CD14-positive monocyte (primary cell): ENCODE data around the gene ADI1. TPM values are rescaled to one million over a fixed set of nuclear protein-coding genes. Genes with fewer than 3 reads are reported as not detected.

Experiments used
- DNase-seq, 3 donors: peaks; one replicate each; pipeline ENCODE4 v3.0.0-alpha.2; 2011 to 2022
- H2AFZ ChIP-seq: 2 replicates; pipeline ENCODE4 v1.6.0; 2012; ENCODE audit warnings: mild to moderate bottlenecking, low read depth, low read length, inconsistent platforms; ENCODE audit not compliant: insufficient read depth, poor library complexity, severe bottlenecking
- H3K27ac ChIP-seq, 2 donors: 1 replicate in 1 of 2; 2 replicates in 1 of 2; pipeline ENCODE4 v1.5.1; 2012 to 2013; ENCODE audit warnings: low read length in 2 of 2, control low read depth in 1 of 2, inconsistent platforms in 1 of 2, low read depth in 1 of 2, mild to moderate bottlenecking in 1 of 2
- H3K27me3 ChIP-seq, 2 donors: one replicate each; pipeline versions ENCODE4 v1.6.0 to v1.6.1; 2011 to 2013; ENCODE audit warnings: low read length in 2 of 2; ENCODE audit not compliant: control insufficient read depth in 2 of 2, insufficient read depth in 2 of 2
- H3K36me3 ChIP-seq, 2 donors: replicated peaks in 1 of 2; 1 replicate in 1 of 2; 2 replicates in 1 of 2; pipeline versions ENCODE4 v1.5.1 to v1.6.1; 2012 to 2013; ENCODE audit warnings: low read length in 2 of 2, control low read depth in 1 of 2, inconsistent platforms in 1 of 2, mild to moderate bottlenecking in 1 of 2; ENCODE audit not compliant: insufficient read depth in 2 of 2, control insufficient read depth in 1 of 2
- H3K4me1 ChIP-seq, 2 donors: 1 replicate in 1 of 2; 2 replicates in 1 of 2; pipeline versions ENCODE4 v1.5.1 to v1.6.1; 2012 to 2013; ENCODE audit warnings: low read length in 2 of 2, control low read depth in 1 of 2, inconsistent platforms in 1 of 2, mild to moderate bottlenecking in 1 of 2, moderate library complexity in 1 of 2; ENCODE audit not compliant: insufficient read depth in 2 of 2, control insufficient read depth in 1 of 2
- H3K4me2 ChIP-seq: replicated peaks from 2 replicates; pipeline ENCODE3; 2012; ENCODE audit warnings: low read length, moderate library complexity, mild to moderate bottlenecking; ENCODE audit not compliant: poor library complexity, severe bottlenecking; ENCODE audit errors: extremely low read depth
- H3K4me3 ChIP-seq, 3 experiments: fragments of 200-600 bp in 1 of 3; sonication (generic) in 1 of 3; replicated peaks in 1 of 3; 1 replicate in 2 of 3; 2 replicates in 1 of 3; pipeline ENCODE4 v1.5.1; 2011 to 2013; ENCODE audit warnings: low read length in 3 of 3, mild to moderate bottlenecking in 3 of 3, control low read depth in 2 of 3, low read depth in 2 of 3, inconsistent platforms in 1 of 3, moderate library complexity in 1 of 3
- H3K79me2 ChIP-seq: 2 replicates; pipeline ENCODE4 v1.6.0; 2012; ENCODE audit warnings: mild to moderate bottlenecking, control low read depth, inconsistent platforms, low read length, moderate library complexity; ENCODE audit not compliant: insufficient read depth
- H3K9ac ChIP-seq: 2 replicates; pipeline ENCODE4 v1.6.0; 2017; ENCODE audit warnings: low read length, mild to moderate bottlenecking; ENCODE audit not compliant: insufficient read depth, poor library complexity, severe bottlenecking
- H3K9me3 ChIP-seq, 2 donors: replicated peaks in 1 of 2; 1 replicate in 1 of 2; 2 replicates in 1 of 2; pipeline versions ENCODE4 v1.5.1 to v1.6.1; 2012 to 2013; ENCODE audit warnings: low read length in 2 of 2, control low read depth in 1 of 2; ENCODE audit not compliant: control insufficient read depth in 1 of 2, insufficient read depth in 1 of 2
- H4K20me1 ChIP-seq: 2 replicates; pipeline ENCODE4 v1.6.0; 2012; ENCODE audit warnings: mild to moderate bottlenecking, low read length, control low read depth, moderate library complexity; ENCODE audit not compliant: insufficient read depth
- H3K27ac Mint-ChIP-seq, 7 donors: one replicate each; pipeline ENCODE4 v1.8.0; 2020; ENCODE audit warnings: mild to moderate bottlenecking in 7 of 7, mixed read lengths in 7 of 7, moderate library complexity in 6 of 7, inconsistent platforms in 2 of 7
- H3K27me3 Mint-ChIP-seq, 3 donors: one replicate each; pipeline ENCODE4 v1.8.0; 2021 to 2022; ENCODE audit warnings: low read depth in 3 of 3, mild to moderate bottlenecking in 3 of 3, mixed read lengths in 3 of 3, moderate library complexity in 3 of 3, inconsistent platforms in 1 of 3
- H3K36me3 Mint-ChIP-seq, 2 donors: one replicate each; pipeline ENCODE4 v1.8.0; 2020; ENCODE audit warnings: mixed read lengths in 2 of 2, inconsistent platforms in 1 of 2, mild to moderate bottlenecking in 1 of 2
- H3K4me1 Mint-ChIP-seq: one replicate; pipeline ENCODE4 v1.8.0; 2020; ENCODE audit warnings: mild to moderate bottlenecking, mixed read lengths
- H3K4me3 Mint-ChIP-seq, 2 donors: one replicate each; pipeline ENCODE4 v1.8.0; 2020; ENCODE audit warnings: mild to moderate bottlenecking in 2 of 2, mixed read lengths in 2 of 2, moderate library complexity in 1 of 2
- H3K9me3 Mint-ChIP-seq, 7 donors: one replicate each; pipeline ENCODE4 v1.8.0; 2020 to 2022; ENCODE audit warnings: mixed read lengths in 7 of 7, mild to moderate bottlenecking in 6 of 7, moderate library complexity in 6 of 7, inconsistent platforms in 2 of 7
- CTCF ChIP-seq: fragments of 200-600 bp; IDR thresholded peaks from one replicate; pipeline ENCODE4 v1.8.0; 2022; ENCODE audit warnings: antibody characterized with exemption, mild to moderate bottlenecking
- WGBS: methylation state at CpG from one replicate; pipeline ENCODE4 v1.1.5; 2013; ENCODE audit warnings: missing lambda C conversion rate; ENCODE audit not compliant: insufficient coverage; 5-methylcytosine and 5-hydroxymethylcytosine counted together
- intact Hi-C, 2 donors: fragments of 100-400 bp; cut with micrococcal nuclease; formaldehyde crosslinking; loops; one replicate each; pipeline versions ENCODE4 v1.15.0 to v1.15.1; 2023
- polyA plus RNA-seq, 3 donors: library from polyadenylated mRNA; depleted of rRNA in 1 of 3; unstranded in 2 of 3; stranded (reverse) in 1 of 3; fragments of 300-500 nt in 2 of 3; fragments of >200 nt in 1 of 3; fragmentation: Illumina TruSeq in 2 of 3; gene quantifications; 1 replicate in 2 of 3; 2 replicates in 1 of 3; pipeline ENCODE4 v1.2.3, GENCODE V29; 2012 to 2021

ADI1 gene
- polyA plus RNA-seq, 3 donors = 30.5 to 89.1 (median 79.3) TPM

DNA sequence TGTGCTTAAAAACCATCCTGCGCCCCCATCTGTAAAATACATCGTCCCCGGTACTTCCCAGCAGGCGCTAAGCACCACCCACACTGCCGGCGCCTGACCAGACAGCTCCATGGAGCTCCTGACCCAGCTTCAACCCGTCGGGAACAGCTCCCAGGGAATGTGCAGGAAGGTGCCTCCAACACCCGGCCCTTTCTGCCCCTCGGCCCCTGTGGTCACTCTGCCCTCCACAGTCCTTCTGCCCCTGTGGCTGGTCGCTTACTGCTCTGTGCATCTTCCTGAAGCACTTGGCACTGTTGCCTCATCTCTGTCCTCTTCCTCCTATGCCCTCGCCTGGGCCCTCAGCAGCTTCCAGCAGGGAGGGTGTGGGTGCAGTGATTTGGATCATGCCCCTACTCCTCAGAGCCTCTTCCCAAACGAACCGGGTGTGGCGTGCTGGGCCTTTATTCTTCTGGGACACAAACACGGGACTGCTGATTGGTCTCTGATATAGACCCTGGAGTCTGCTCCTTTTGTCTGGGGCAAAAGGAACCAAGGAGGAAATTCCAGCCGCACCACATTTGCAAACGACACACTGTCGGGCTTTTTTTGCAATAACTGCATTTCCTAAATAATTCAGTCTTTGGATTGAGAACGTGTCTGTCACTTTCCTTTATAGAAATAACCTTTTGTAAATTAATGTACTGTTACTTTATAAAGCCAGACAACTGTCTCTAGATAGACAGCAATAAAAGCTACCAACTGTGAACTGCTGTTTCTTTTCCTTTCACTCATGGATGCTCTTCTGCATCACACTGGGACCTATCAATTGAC lies 65.9 kb downstream of the ADI1 start:
- Histone ChIP-seq H3K36me3 (peaks cover 67 to 97% of the 10 kb centered on the region in 2 donors), H2AFZ (no peak overlapping the region), H3K79me2 (no peaks in the 10 kb centered on the region), H3K9me3 (no peaks in the 10 kb centered on the region), H3K4me2 (no peak overlapping the region), H3K27ac (no peak overlapping the region), H3K9ac (no peak overlapping the region), H3K27me3 (no peaks in the 10 kb centered on the region), H4K20me1 (no peaks in the 10 kb centered on the region), H3K4me1 (no peaks in the 10 kb centered on the region), H3K4me3 (no peak overlapping the region)
- intact Hi-C loops = no loop called here
- Mint-ChIP-seq H3K4me3 (no peak overlapping the region), H3K27me3 (peaks cover 0 to 3% (median 2%) of the 10 kb centered on the region in 3 donors), H3K4me1 (no peaks in the 10 kb centered on the region), H3K9me3 (peaks cover 0 to 3% (median 0%) of the 10 kb centered on the region in 7 donors), H3K36me3 (peaks cover 67 to 89% of the 10 kb centered on the region in 2 donors), H3K27ac (peak overlapping the region in 2 of 7 donors; percentile 26 to 46)
- 91% methylated on average over 16 of the region's 20 CpGs for WGBS
- no peak for TF ChIP-seq CTCF
- no peak for DNase-seq

DNA sequence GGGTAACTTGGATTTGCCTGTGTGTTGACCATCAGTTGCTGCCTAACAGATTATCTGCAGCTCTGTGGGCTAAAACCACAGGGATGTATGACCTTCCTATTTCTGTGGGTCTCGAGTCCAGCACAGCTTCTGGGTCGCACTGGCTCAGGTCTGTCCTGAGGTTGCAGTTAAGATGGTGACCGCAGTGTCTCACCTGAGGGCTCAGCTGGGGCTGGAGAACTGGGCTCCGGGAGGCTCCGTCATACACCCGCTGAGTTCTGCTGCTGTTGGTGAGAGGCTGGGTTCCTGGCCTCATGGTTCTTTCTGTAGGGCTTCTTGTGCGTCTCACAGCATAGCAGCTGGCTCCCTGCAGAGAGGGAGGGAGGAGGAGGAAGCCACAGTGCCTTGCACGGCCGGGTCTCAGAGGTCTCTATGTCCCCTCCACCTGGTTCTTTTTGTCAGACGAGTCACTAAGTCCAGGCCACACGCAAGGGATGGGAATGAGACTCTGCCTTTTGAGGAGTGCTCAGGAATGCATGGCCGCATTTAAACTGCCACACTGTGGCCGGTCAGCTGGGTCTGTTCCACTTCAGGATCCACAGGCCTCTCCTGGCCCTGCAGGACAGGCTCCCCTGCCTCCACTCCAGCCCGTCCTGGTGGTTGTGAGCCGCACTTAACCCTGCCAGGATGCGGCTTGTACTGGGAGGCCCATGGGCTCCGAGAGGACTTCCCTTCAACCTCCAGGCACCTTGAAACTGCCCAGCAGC lies 67.2 kb downstream of the ADI1 start:
- TF ChIP-seq CTCF = no peak
- Mint-ChIP-seq H3K27ac (peak overlapping the region in 1 of 7 donors; percentile 15), H3K36me3 (peaks cover 71 to 92% of the 10 kb centered on the region in 2 donors)

More for the DNA sequence above, 67.2 kb downstream of the ADI1 start:
- Histone ChIP-seq H3K27ac (no peak overlapping the region), H3K36me3 (peaks cover 66 to 99% of the 10 kb centered on the region in 2 donors), H3K79me2 (no peaks in the 10 kb centered on the region), H3K9me3 (no peaks in the 10 kb centered on the region), H3K4me1 (no peaks in the 10 kb centered on the region), H4K20me1 (no peaks in the 10 kb centered on the region), H3K9ac (no peak overlapping the region), H2AFZ (no peak overlapping the region), H3K4me2 (no peak overlapping the region), H3K27me3 (no peaks in the 10 kb centered on the region), H3K4me3 (no peak overlapping the region)
- Mint-ChIP-seq H3K27me3 (peaks cover 0 to 3% (median 2%) of the 10 kb centered on the region in 3 donors), H3K9me3 (peaks cover 0 to 3% (median 0%) of the 10 kb centered on the region in 7 donors), H3K4me1 (no peaks in the 10 kb centered on the region), H3K4me3 (no peak overlapping the region)
- no peak for DNase-seq
- intact Hi-C loops = no loop called here
- 95% methylated on average over 17 of the region's 17 CpGs for WGBS
